HEK293T (cell line): ENCODE results near the gene SCGN.

Experiments
- ARNT ChIP-seq: fragments of 450-650 bp; IDR thresholded peaks from 2 replicates; pipeline ENCODE4 v1.6.1; 2017; ENCODE audit warnings: mild to moderate bottlenecking
- FOXA1 ChIP-seq: fragments of 450-650 bp; IDR thresholded peaks from 2 replicates; pipeline ENCODE4 v1.6.1; 2016; ENCODE audit warnings: mild to moderate bottlenecking
- FOXK2 ChIP-seq: fragments of 450-650 bp; IDR thresholded peaks from 2 replicates; pipeline ENCODE4 v1.6.1; 2016; ENCODE audit warnings: mild to moderate bottlenecking
- HDGF ChIP-seq: fragments of 450-650 bp; IDR thresholded peaks from 2 replicates; pipeline ENCODE4 v1.6.1; 2017; ENCODE audit warnings: antibody characterized with exemption, borderline replicate concordance
- LEF1 ChIP-seq: fragments of 450-650 bp; IDR thresholded peaks from 2 replicates; pipeline ENCODE4 v1.6.1; 2017; ENCODE audit warnings: mild to moderate bottlenecking, borderline replicate concordance
- NFRKB ChIP-seq: fragments of 450-650 bp; IDR thresholded peaks from 2 replicates; pipeline ENCODE4 v1.6.1; 2016; ENCODE audit warnings: mild to moderate bottlenecking, moderate library complexity
- SP1 ChIP-seq: fragments of 450-650 bp; IDR thresholded peaks from 2 replicates; pipeline ENCODE4 v1.6.1; 2017
- SUZ12 ChIP-seq: fragments of 450-650 bp; IDR thresholded peaks from 2 replicates; pipeline ENCODE4 v1.6.1; 2016; ENCODE audit warnings: mild to moderate bottlenecking
- TF ChIP-seq, protein P1 (sequence below): fragments of 450-650 bp; IDR thresholded peaks from 2 replicates; pipeline ENCODE4 v1.6.1; 2016

DNA sequence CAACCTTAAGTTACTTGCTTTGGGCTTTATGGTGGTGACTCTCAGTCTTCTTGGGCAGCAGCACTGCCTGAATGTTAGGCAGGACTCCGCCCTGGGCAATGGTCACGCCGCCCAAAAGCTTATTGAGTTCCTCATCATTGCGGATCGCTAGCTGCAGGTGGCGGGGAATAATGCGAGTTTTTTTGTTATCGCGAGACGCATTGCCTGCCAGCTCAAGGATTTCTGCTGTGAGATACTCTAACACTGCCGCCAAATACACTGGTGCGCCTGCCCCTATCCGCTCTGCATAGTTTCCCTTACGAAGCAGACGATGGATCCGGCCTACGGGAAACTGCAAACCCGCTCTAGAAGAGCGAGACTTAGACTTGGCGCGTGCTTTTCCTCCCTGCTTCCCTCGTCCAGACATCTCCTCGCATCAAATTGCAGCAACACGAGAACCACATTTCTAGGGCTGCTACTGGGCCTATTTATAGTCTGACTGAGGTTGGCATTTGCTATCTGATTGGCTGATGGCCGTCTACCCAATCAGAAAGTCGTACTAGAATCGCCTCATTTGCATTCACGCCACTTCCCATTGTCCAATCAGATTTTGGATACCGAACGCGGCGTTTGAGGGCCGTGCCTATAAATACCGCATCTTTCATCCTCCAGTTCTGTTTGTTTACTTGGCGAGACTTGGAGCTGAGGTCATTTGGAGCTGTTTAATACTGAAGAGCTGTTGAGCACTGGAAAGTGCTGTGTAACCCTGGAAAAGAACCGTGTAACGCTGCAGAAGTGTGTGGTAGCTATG, 74.3 kb downstream of the SCGN start:
- no peak for TF ChIP-seq SP1
- TF ChIP-seq FOXK2, result no peak
- TF ChIP-seq SUZ12, result no peak
- TF ChIP-seq HDGF, result no peak
- no peak for TF ChIP-seq LEF1
- TF ChIP-seq NFRKB, result no peak
- no peak for TF ChIP-seq FOXA1
- TF ChIP-seq ARNT, result no peak
- TF ChIP-seq, protein P1, sequence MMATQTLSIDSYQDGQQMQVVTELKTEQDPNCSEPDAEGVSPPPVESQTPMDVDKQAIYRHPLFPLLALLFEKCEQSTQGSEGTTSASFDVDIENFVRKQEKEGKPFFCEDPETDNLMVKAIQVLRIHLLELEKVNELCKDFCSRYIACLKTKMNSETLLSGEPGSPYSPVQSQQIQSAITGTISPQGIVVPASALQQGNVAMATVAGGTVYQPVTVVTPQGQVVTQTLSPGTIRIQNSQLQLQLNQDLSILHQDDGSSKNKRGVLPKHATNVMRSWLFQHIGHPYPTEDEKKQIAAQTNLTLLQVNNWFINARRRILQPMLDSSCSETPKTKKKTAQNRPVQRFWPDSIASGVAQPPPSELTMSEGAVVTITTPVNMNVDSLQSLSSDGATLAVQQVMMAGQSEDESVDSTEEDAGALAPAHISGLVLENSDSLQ, result no peak
